DMS53 treated with DMSO at 0.1 percent for 48 hours (cell line): ENCODE data around the gene MGLL.

Experiments used
- DNase-seq: peaks from one replicate; lab custom pipeline; 2025; ENCODE audit not compliant: unreplicated experiment; lab: John Stamatoyannopoulos, UW

The MGLL gene

GRCh38 chr3:127678315-127678599 is 144.1 kb downstream of the MGLL start:
- no peak for DNase-seq

GRCh38 chr3:127677541-127678314 is 144.6 kb downstream of the MGLL start:
- no peak for DNase-seq

GRCh38 chr3:127676921-127677351 is 145.4 kb downstream of the MGLL start:
- DNase-seq = no peak

GRCh38 chr3:127676456-127676855 is 145.9 kb downstream of the MGLL start:
- no peak for DNase-seq

GRCh38 chr3:127675651-127676391 is 146.5 kb downstream of the MGLL start:
- DNase-seq = no peak

- no peak for DNase-seq
These were observed 147.5 kb downstream of the MGLL start for GRCh38 chr3:127674790-127675189.

GRCh38 chr3:127674101-127674721 is 148.1 kb downstream of the MGLL start:
- no peak for DNase-seq

GRCh38 chr3:127673191-127674100 is 148.9 kb downstream of the MGLL start:
- DNase-seq = no peak

GRCh38 chr3:127672429-127673190 is 149.7 kb downstream of the MGLL start, which contains the start of gene ABTB1:
Gene ABTB1 (plus strand): TSS chr3:127672952. CDS start chr3:127673026, 74 bp downstream.
- peak; percentile 32 for DNase-seq

- no peak for DNase-seq
These were observed 150.5 kb downstream of the MGLL start for GRCh38 chr3:127671523-127672428.

- no peak for DNase-seq
These were observed 151.4 kb downstream of the MGLL start for GRCh38 chr3:127670761-127671522.

GRCh38 chr3:127670229-127670559 is 152.1 kb downstream of the MGLL start:
- no peak for DNase-seq

- no peak for DNase-seq
These were observed 152.6 kb downstream of the MGLL start for GRCh38 chr3:127669541-127670228.

GRCh38 chr3:127668906-127669305 is 153.4 kb downstream of the MGLL start:
- DNase-seq = no peak

GRCh38 chr3:127667119-127667681 is 155.1 kb downstream of the MGLL start:
- DNase-seq = no peak

GRCh38 chr3:127666676-127667075 is 155.6 kb downstream of the MGLL start:
- DNase-seq = no peak

GRCh38 chr3:127665586-127665985 is 156.7 kb downstream of the MGLL start:
- no peak for DNase-seq

- DNase-seq = no peak
These were observed 157.2 kb downstream of the MGLL start for GRCh38 chr3:127665165-127665564.
